Endothelial cell of umbilical vein (primary cell): Measurements from ENCODE around the gene CALML6. TPM values are rescaled to one million over a fixed set of nuclear protein-coding genes. Genes with fewer than 3 reads are reported as not detected.

Source experiments
- BruUV-seq: library from RNA; stranded (reverse); fragments of 400-500 nt; replicated peaks from 2 replicates; lab custom pipeline; 2021; lab: Mats Ljungman, UMichigan
- CTCF ChIA-PET: fragments of 300-600, 350-600 bp; sonication (Branson Sonifier 250); formaldehyde crosslinking; loops from one replicate; lab custom pipeline; 2021; ENCODE audit warnings: antibody characterized with exemption, inconsistent platforms; lab: Charles Lee
- POLR2A ChIA-PET: fragments of 300-600, 350-600 bp; sonication (Branson Sonifier 250); formaldehyde crosslinking; loops from one replicate; lab custom pipeline; 2021; ENCODE audit warnings: antibody characterized with exemption, inconsistent platforms; lab: Charles Lee
- DNase-seq: peaks from one replicate; pipeline ENCODE4 v3.0.0-alpha.2; 2011; ENCODE audit warnings: low read depth, low spot score
- FAIRE-seq: peaks from 2 replicates; lab custom pipeline; 2011; peaks lifted over from hg19 to GRCh38; lab: Jason Lieb, UNC
- H2AFZ ChIP-seq: 2 replicates; pipeline ENCODE4 v1.6.0; 2012; ENCODE audit warnings: low read depth, low read length, control low read depth, inconsistent platforms
- H3K27ac ChIP-seq: 2 replicates; pipeline ENCODE4 v1.5.1; 2011; ENCODE audit warnings: low read depth, mild to moderate bottlenecking, control low read depth, low read length, moderate library complexity; ENCODE audit not compliant: insufficient read depth
- H3K27me3 ChIP-seq, 2 experiments: 2 replicates each; pipeline versions ENCODE4 v1.6.0 to v1.6.1; 2011; ENCODE audit warnings: low read length in 2 of 2, mixed read lengths in 1 of 2; ENCODE audit not compliant: control insufficient read depth in 2 of 2, insufficient read depth in 2 of 2
- H3K36me3 ChIP-seq, 2 experiments: 2 replicates in 1 of 2; 3 replicates in 1 of 2; pipeline ENCODE4 v1.5.1; 2011; ENCODE audit warnings: low read length in 2 of 2, mild to moderate bottlenecking in 1 of 2, moderate library complexity in 1 of 2; ENCODE audit not compliant: control insufficient read depth in 2 of 2, insufficient read depth in 2 of 2; ENCODE audit errors: extremely low read depth in 1 of 2
- H3K4me1 ChIP-seq: 3 replicates; pipeline ENCODE4 v1.5.1; 2011; ENCODE audit warnings: mild to moderate bottlenecking, low read length; ENCODE audit not compliant: control insufficient read depth, insufficient read depth; ENCODE audit errors: extremely low read depth
- H3K4me2 ChIP-seq: 2 replicates; pipeline ENCODE4 v1.6.1; 2011; ENCODE audit warnings: low read length, control low read depth, mixed read lengths; ENCODE audit not compliant: insufficient read depth
- H3K4me3 ChIP-seq, 3 experiments: fragments of 200-600 bp in 1 of 3; sonication (generic), shearing (Covaris generic) in 1 of 3; replicated peaks in 1 of 3; 2 replicates each; pipeline ENCODE4 v1.5.1; 2011 to 2016; ENCODE audit warnings: control low read depth in 3 of 3, low read length in 3 of 3, mild to moderate bottlenecking in 2 of 3, inconsistent platforms in 1 of 3, low read depth in 1 of 3, moderate library complexity in 1 of 3; ENCODE audit not compliant: insufficient read depth in 1 of 3
- H3K79me2 ChIP-seq: 2 replicates; pipeline ENCODE4 v1.6.0; 2012; ENCODE audit warnings: low read length, inconsistent platforms; ENCODE audit not compliant: control insufficient read depth, insufficient read depth
- H3K9ac ChIP-seq: replicated peaks from 2 replicates; pipeline ENCODE3; 2011; ENCODE audit warnings: low read length, control low read depth; ENCODE audit not compliant: insufficient read depth; ENCODE audit errors: extremely low read depth
- H3K9me1 ChIP-seq: replicated peaks from 3 replicates; pipeline ENCODE4 v1.6.0; 2011; ENCODE audit warnings: mild to moderate bottlenecking, low read length; ENCODE audit not compliant: control insufficient read depth, insufficient read depth; ENCODE audit errors: extremely low read depth
- H3K9me3 ChIP-seq: replicated peaks from 2 replicates; pipeline ENCODE4 v1.5.1; 2012; ENCODE audit warnings: low read length, inconsistent platforms; ENCODE audit not compliant: control insufficient read depth, insufficient read depth
- H4K20me1 ChIP-seq: replicated peaks from 2 replicates; pipeline ENCODE3; 2011; ENCODE audit warnings: mild to moderate bottlenecking, low read length; ENCODE audit not compliant: control insufficient read depth, insufficient read depth; ENCODE audit errors: extremely low read depth
- CTCF ChIP-seq, 2 donors: IDR thresholded peaks; 1 replicate in 1 of 2; 2 replicates in 1 of 2; pipeline ENCODE4 v1.5.1; 2011; ENCODE audit warnings: low read length in 2 of 2, mild to moderate bottlenecking in 2 of 2, moderate library complexity in 2 of 2, control low read depth in 1 of 2, inconsistent platforms in 1 of 2, low read depth in 1 of 2; ENCODE audit not compliant: insufficient read depth in 1 of 2; ENCODE audit errors: extremely low read depth in 1 of 2
- EZH2 ChIP-seq: IDR thresholded peaks from 2 replicates; pipeline ENCODE4 v1.6.1; 2012; ENCODE audit warnings: borderline replicate concordance, low read depth, mild to moderate bottlenecking, moderate library complexity, low read length, inconsistent platforms; ENCODE audit not compliant: severe bottlenecking
- FOS ChIP-seq: IDR thresholded peaks from 2 replicates; pipeline ENCODE4 v1.6.1; 2011; ENCODE audit warnings: mild to moderate bottlenecking, low read length, moderate library complexity, borderline replicate concordance; ENCODE audit not compliant: insufficient read depth
- GATA2 ChIP-seq: IDR thresholded peaks from 2 replicates; pipeline ENCODE4 v1.7.0; 2011; ENCODE audit warnings: low read depth, mild to moderate bottlenecking, moderate library complexity, mixed read lengths, low read length; ENCODE audit not compliant: insufficient read length, insufficient read depth
- JUN ChIP-seq: IDR thresholded peaks from 2 replicates; pipeline ENCODE4 v1.6.1; 2011; ENCODE audit warnings: borderline replicate concordance, low read depth; ENCODE audit not compliant: insufficient read length, insufficient read depth
- MYC ChIP-seq: IDR thresholded peaks from one replicate; pipeline ENCODE4 v1.6.1; 2011; ENCODE audit warnings: mild to moderate bottlenecking, low read depth, low read length
- POLR2A ChIP-seq: IDR thresholded peaks from 2 replicates; pipeline ENCODE4 v1.6.1; 2012; ENCODE audit warnings: low read depth, mild to moderate bottlenecking, control low read depth, low read length
- POLR2AphosphoS5 ChIP-seq: IDR thresholded peaks from 2 replicates; pipeline ENCODE4 v1.6.1; 2012; ENCODE audit warnings: low read depth, mild to moderate bottlenecking, control low read depth, low read length, moderate library complexity; ENCODE audit not compliant: insufficient read depth
- dilution Hi-C: fragments of 300-500 bp; cut with MboI; formaldehyde crosslinking; loops from one replicate; pipeline ENCODE4 v1.15.0; 2019; ENCODE audit warnings: low sequenced_read_pairs; ENCODE audit not compliant: extremely low pct_ligation_motif_present
- intact Hi-C: fragments of 100-400 bp; cut with micrococcal nuclease; formaldehyde crosslinking; loops from one replicate; pipeline ENCODE4 v1.10.0; 2022
- polyA plus RNA-seq, 4 experiments: library from polyadenylated mRNA; depleted of rRNA in 3 of 4; stranded (reverse) in 3 of 4; unstranded in 1 of 4; fragments of >200 nt; gene quantifications; 2 replicates each; pipeline versions ENCODE4 v1.2.1 to v1.2.3, GENCODE V29; 2011 to 2012; ENCODE audit warnings: missing spikeins in 1 of 4
- total RNA-seq: library from RNA; stranded (reverse); gene quantifications from 2 replicates; pipeline ENCODE4 v1.2.3, GENCODE V29; 2021
- TF ChIP-seq, protein P1 (sequence below): IDR thresholded peaks from 2 replicates; pipeline ENCODE4 v1.6.1; 2011; ENCODE audit not compliant: insufficient read depth, insufficient read length

Gene CALML6
- total and polyA plus RNA-seq, 2 donors (not counting 3 experiments of a cell fraction or from before 2014, with no cell fraction given), result 0.36 to 0.44 TPM

- no peaks in the 10 kb centered on the region for H3K27me3 ChIP-seq
- dilution Hi-C loops (no loop called here), intact Hi-C loops (no loop called here)
- TF ChIP-seq, protein P1, sequence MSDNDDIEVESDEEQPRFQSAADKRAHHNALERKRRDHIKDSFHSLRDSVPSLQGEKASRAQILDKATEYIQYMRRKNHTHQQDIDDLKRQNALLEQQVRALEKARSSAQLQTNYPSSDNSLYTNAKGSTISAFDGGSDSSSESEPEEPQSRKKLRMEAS, result no peak
- TF ChIP-seq MYC, result no peak
- TF ChIP-seq POLR2A, result no peak
- no peak for TF ChIP-seq JUN
- no peak for TF ChIP-seq POLR2AphosphoS5
- no peak for TF ChIP-seq GATA2
- no peak for TF ChIP-seq FOS
- no peak for TF ChIP-seq CTCF (IDR thresholded peaks at IDR 0.05; ENCODE audit: extremely low read depth in 1 of 2, insufficient read depth in 1 of 2, low read depth in 1 of 2, low read length in 2 of 2)
- TF ChIP-seq EZH2, result no peak
- no peaks in the 10 kb centered on the region for H3K79me2 ChIP-seq
- H4K20me1 ChIP-seq, result no peaks in the 10 kb centered on the region
- no peak overlapping the region for H2AFZ ChIP-seq
- no peak overlapping the region for H3K27ac ChIP-seq
- no peaks in the 10 kb centered on the region for H3K9me1 ChIP-seq
- H3K4me3 ChIP-seq, result no peak overlapping the region
- H3K4me1 ChIP-seq, result no peaks in the 10 kb centered on the region
- no peaks in the 10 kb centered on the region for H3K36me3 ChIP-seq
- no TSS peak for BruUV-seq
- DNase-seq (no peak), FAIRE-seq (no peak)
- H3K9ac ChIP-seq, result no peak overlapping the region
- CTCF ChIA-PET, result no interaction called here
- POLR2A ChIA-PET, result no interaction called here
- H3K9me3 ChIP-seq, result peaks cover 2% of the 10 kb centered on the region
- no peak overlapping the region for H3K4me2 ChIP-seq
Measured at GRCh38 chr1:1937061-1937460, 22.0 kb downstream of the CALML6 start.
